Measurements from ENCODE around the gene CHAC1. TPM values are rescaled to one million over a fixed set of nuclear protein-coding genes. Genes with fewer than 3 reads are reported as not detected.

CHAC1 gene
- total RNA-seq, 1 donor from 2014 or later = 0.52 TPM

GRCh38 chr15:40991355-40991754 is 38.1 kb downstream of the CHAC1 start:
- Histone ChIP-seq H3K9me3 (ENCODE audit: control insufficient read depth in 3 of 3, low read length in 3 of 3) (no peaks in the 10 kb centered on the region), H3K27me3 (ENCODE audit: control insufficient read depth in 3 of 3, insufficient read depth in 3 of 3, low read length in 3 of 3) (no peaks in the 10 kb centered on the region), H3K27ac (ENCODE audit: low read depth, low read length) (no peak overlapping the region), H3K4me3 (ENCODE audit: low read length in 3 of 3) (no peak overlapping the region), H3K4me1 (ENCODE audit: control insufficient read depth in 3 of 3, insufficient read depth in 3 of 3, low read length in 3 of 3) (peaks cover 0 to 4% (median 0%) of the 10 kb centered on the region in 3 donors), H3K9ac (ENCODE audit: low read depth in 1 of 3, low read length in 3 of 3) (no peak overlapping the region), H3K36me3 (ENCODE audit: control insufficient read depth in 3 of 3, insufficient read depth in 3 of 3, low read length in 3 of 3) (peaks cover 7 to 46% (median 39%) of the 10 kb centered on the region in 3 donors)

GRCh38 chr15:40992241-40992741 is 39.0 kb downstream of the CHAC1 start:
- H3K9me3 ChIP-seq (ENCODE audit: control insufficient read depth in 3 of 3, low read length in 3 of 3) = no peaks in the 10 kb centered on the region

GRCh38 chr15:40992825-40993224 is 39.6 kb downstream of the CHAC1 start:
- Histone ChIP-seq H3K27me3 (ENCODE audit: control insufficient read depth in 3 of 3, insufficient read depth in 3 of 3, low read length in 3 of 3) (no peaks in the 10 kb centered on the region), H3K9ac (ENCODE audit: low read depth in 1 of 3, low read length in 3 of 3) (no peak overlapping the region), H3K9me3 (ENCODE audit: control insufficient read depth in 3 of 3, low read length in 3 of 3) (no peaks in the 10 kb centered on the region), H3K4me3 (ENCODE audit: low read length in 3 of 3) (no peak overlapping the region), H3K4me1 (ENCODE audit: control insufficient read depth in 3 of 3, insufficient read depth in 3 of 3, low read length in 3 of 3) (peaks cover 0 to 4% (median 0%) of the 10 kb centered on the region in 3 donors), H3K27ac (ENCODE audit: low read depth, low read length) (no peak overlapping the region), H3K36me3 (ENCODE audit: control insufficient read depth in 3 of 3, insufficient read depth in 3 of 3, low read length in 3 of 3) (peaks cover 6 to 44% (median 36%) of the 10 kb centered on the region in 3 donors)

More at GRCh38 chr15:40992241-40992741, 39.0 kb downstream of the CHAC1 start:
- H3K27ac ChIP-seq (ENCODE audit: low read depth, low read length) = no peak overlapping the region
- no peak overlapping the region for H3K9ac ChIP-seq (ENCODE audit: low read depth in 1 of 3, low read length in 3 of 3)
- H3K4me1 ChIP-seq (ENCODE audit: control insufficient read depth in 3 of 3, insufficient read depth in 3 of 3, low read length in 3 of 3) = peaks cover 0 to 4% (median 0%) of the 10 kb centered on the region in 3 donors
- H3K27me3 ChIP-seq (ENCODE audit: control insufficient read depth in 3 of 3, insufficient read depth in 3 of 3, low read length in 3 of 3) = no peaks in the 10 kb centered on the region
- H3K36me3 ChIP-seq (ENCODE audit: control insufficient read depth in 3 of 3, insufficient read depth in 3 of 3, low read length in 3 of 3) = peaks cover 4 to 44% (median 37%) of the 10 kb centered on the region in 3 donors
- H3K4me3 ChIP-seq (ENCODE audit: low read length in 3 of 3) = no peak overlapping the region

DNA sequence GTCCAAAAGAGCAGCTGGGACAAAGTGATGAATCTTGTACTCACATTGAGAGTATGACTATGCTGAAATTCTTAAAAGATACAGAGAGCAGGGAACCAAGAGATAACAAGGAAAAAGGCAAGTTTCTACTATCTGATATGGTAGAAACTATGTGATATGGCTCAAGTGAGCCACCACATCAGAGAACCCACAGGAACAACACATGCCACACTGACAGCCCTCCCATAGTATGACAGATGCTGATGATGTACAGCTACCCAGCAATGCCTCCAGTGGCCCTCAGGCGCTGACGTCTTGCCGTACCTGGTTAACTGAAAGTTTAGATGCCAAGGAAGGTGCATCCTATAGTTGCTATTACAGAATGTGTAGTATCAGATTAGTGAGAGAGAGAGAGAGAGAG is 42.4 kb downstream of the CHAC1 start:
- H3K9ac ChIP-seq (ENCODE audit: low read depth in 1 of 3, low read length in 3 of 3) = no peak overlapping the region
- H3K4me3 ChIP-seq (ENCODE audit: low read length in 3 of 3) = no peak overlapping the region
- peaks cover 6 to 46% (median 41%) of the 10 kb centered on the region in 3 donors for H3K36me3 ChIP-seq (ENCODE audit: control insufficient read depth in 3 of 3, insufficient read depth in 3 of 3, low read length in 3 of 3)
- H3K27me3 ChIP-seq (ENCODE audit: control insufficient read depth in 3 of 3, insufficient read depth in 3 of 3, low read length in 3 of 3) = no peaks in the 10 kb centered on the region
- no peaks in the 10 kb centered on the region for H3K9me3 ChIP-seq (ENCODE audit: control insufficient read depth in 3 of 3, low read length in 3 of 3)
- peaks cover 0 to 4% (median 0%) of the 10 kb centered on the region in 3 donors for H3K4me1 ChIP-seq (ENCODE audit: control insufficient read depth in 3 of 3, insufficient read depth in 3 of 3, low read length in 3 of 3)
- H3K27ac ChIP-seq (ENCODE audit: low read depth, low read length) = no peak overlapping the region

- Histone ChIP-seq H3K9me3 (ENCODE audit: control insufficient read depth in 3 of 3, low read length in 3 of 3) (no peaks in the 10 kb centered on the region), H3K27me3 (ENCODE audit: control insufficient read depth in 3 of 3, insufficient read depth in 3 of 3, low read length in 3 of 3) (no peaks in the 10 kb centered on the region), H3K4me3 (ENCODE audit: low read length in 3 of 3) (no peak overlapping the region), H3K4me1 (ENCODE audit: control insufficient read depth in 3 of 3, insufficient read depth in 3 of 3, low read length in 3 of 3) (peaks cover 5 to 11% (median 9%) of the 10 kb centered on the region in 3 donors), H3K27ac (ENCODE audit: low read depth, low read length) (no peak overlapping the region), H3K9ac (ENCODE audit: low read depth in 1 of 3, low read length in 3 of 3) (no peak overlapping the region), H3K36me3 (ENCODE audit: control insufficient read depth in 3 of 3, insufficient read depth in 3 of 3, low read length in 3 of 3) (peaks cover 8 to 45% (median 35%) of the 10 kb centered on the region in 3 donors)
These were observed 45.9 kb downstream of the CHAC1 start for GRCh38 chr15:40999190-40999589.

GRCh38 chr15:41001524-41002214 is 48.4 kb downstream of the CHAC1 start:
- Histone ChIP-seq H3K27ac (ENCODE audit: low read depth, low read length) (peak overlapping the region; percentile 48), H3K27me3 (ENCODE audit: control insufficient read depth in 3 of 3, insufficient read depth in 3 of 3, low read length in 3 of 3) (no peaks in the 10 kb centered on the region), H3K36me3 (ENCODE audit: control insufficient read depth in 3 of 3, insufficient read depth in 3 of 3, low read length in 3 of 3) (peaks cover 5 to 35% (median 21%) of the 10 kb centered on the region in 3 donors), H3K4me1 (ENCODE audit: control insufficient read depth in 3 of 3, insufficient read depth in 3 of 3, low read length in 3 of 3) (peaks cover 5 to 13% (median 11%) of the 10 kb centered on the region in 3 donors), H3K9ac (ENCODE audit: low read depth in 1 of 3, low read length in 3 of 3) (no peak overlapping the region), H3K4me3 (ENCODE audit: low read length in 3 of 3) (no peak overlapping the region), H3K9me3 (ENCODE audit: control insufficient read depth in 3 of 3, low read length in 3 of 3) (no peaks in the 10 kb centered on the region)

GRCh38 chr15:41004490-41004889 is 51.2 kb downstream of the CHAC1 start:
- no peak overlapping the region for H3K27ac ChIP-seq (ENCODE audit: low read depth, low read length)
- no peak overlapping the region for H3K9ac ChIP-seq (ENCODE audit: low read depth in 1 of 3, low read length in 3 of 3)
- peaks cover 2 to 22% (median 11%) of the 10 kb centered on the region in 3 donors for H3K36me3 ChIP-seq (ENCODE audit: control insufficient read depth in 3 of 3, insufficient read depth in 3 of 3, low read length in 3 of 3)
- peaks cover 5 to 15% (median 11%) of the 10 kb centered on the region in 3 donors for H3K4me1 ChIP-seq (ENCODE audit: control insufficient read depth in 3 of 3, insufficient read depth in 3 of 3, low read length in 3 of 3)
- H3K27me3 ChIP-seq (ENCODE audit: control insufficient read depth in 3 of 3, insufficient read depth in 3 of 3, low read length in 3 of 3) = no peaks in the 10 kb centered on the region
- no peaks in the 10 kb centered on the region for H3K9me3 ChIP-seq (ENCODE audit: control insufficient read depth in 3 of 3, low read length in 3 of 3)
- no peak overlapping the region for H3K4me3 ChIP-seq (ENCODE audit: low read length in 3 of 3)

Small RNAs within 50 kb of the gene (small RNA-seq; reads per million reads assigned to genes)
- gene ISCA1P4 = not detected

Other genes starting within 250 kb of the CHAC1 start
- gene RMDN3, start 198.2 kb upstream of the CHAC1 start, total RNA-seq = 14.6 TPM
- 1.6 TPM for gene GCHFR, start 189.4 kb upstream of the CHAC1 start, total RNA-seq
- not detected for gene C15orf62, start 183.5 kb upstream of the CHAC1 start, total RNA-seq
- gene ZFYVE19, start 146.4 kb upstream of the CHAC1 start, total RNA-seq = 19.8 TPM
- gene DNAJC17, start 146.0 kb upstream of the CHAC1 start, total RNA-seq = 10.4 TPM
- not detected for gene PPP1R14D, start 124.8 kb upstream of the CHAC1 start, total RNA-seq
- under 0.01 TPM for gene SPINT1, start 109.4 kb upstream of the CHAC1 start, total RNA-seq
- gene RHOV, start 79.2 kb upstream of the CHAC1 start, total RNA-seq = 1.0 TPM
- 20.9 TPM for gene VPS18, start 59.0 kb upstream of the CHAC1 start, total RNA-seq
- 11.5 TPM for gene DLL4, start 24.1 kb upstream of the CHAC1 start, total RNA-seq
- 23.5 TPM for gene INO80, start 162.8 kb downstream of the CHAC1 start, total RNA-seq